Neural cell (in vitro differentiated cells): Measurements from ENCODE around the gene CRB2. TPM values are rescaled to one million over a fixed set of nuclear protein-coding genes. Genes with fewer than 3 reads are reported as not detected.

Experiments
- H2AFZ ChIP-seq: fragments of 200-600, 300-800 bp; sonication (generic), shearing (Covaris generic); 2 replicates; pipeline ENCODE4 v1.6.0; 2014; ENCODE audit warnings: low read depth, mild to moderate bottlenecking, antibody characterized with exemption, low read length, moderate library complexity
- H3F3A ChIP-seq: fragments of 200-600 bp; shearing (Covaris generic); 2 replicates; pipeline ENCODE4 v1.6.1; 2016; ENCODE audit warnings: mild to moderate bottlenecking, moderate library complexity, mixed read lengths, antibody characterized with exemption, low read length; ENCODE audit not compliant: insufficient read depth, poor library complexity, severe bottlenecking
- H3K27ac ChIP-seq: fragments of 200-600, 300-800 bp; sonication (generic), shearing (Covaris generic); 2 replicates; pipeline ENCODE4 v1.5.1; 2014; ENCODE audit warnings: mild to moderate bottlenecking, low read length, moderate library complexity
- H3K27me3 ChIP-seq: fragments of 300-800, 200-600 bp; sonication (generic), shearing (Covaris generic); 2 replicates; pipeline ENCODE4 v1.6.0; 2014; ENCODE audit warnings: mild to moderate bottlenecking, low read depth, low read length, moderate library complexity; ENCODE audit not compliant: insufficient read depth
- H3K36me3 ChIP-seq: fragments of 300-800, 200-600 bp; sonication (generic), shearing (Covaris generic); 2 replicates; pipeline ENCODE4 v1.5.1; 2014; ENCODE audit warnings: mild to moderate bottlenecking, antibody characterized with exemption, low read length, moderate library complexity; ENCODE audit not compliant: insufficient read depth
- H3K4me2 ChIP-seq: fragments of 300-800, 200-600 bp; sonication (generic), shearing (Covaris generic); 2 replicates; pipeline ENCODE4 v1.6.0; 2014; ENCODE audit warnings: mild to moderate bottlenecking, low read length
- H3K4me3 ChIP-seq: fragments of 300-800, 200-600 bp; sonication (generic), shearing (Covaris generic); 2 replicates; pipeline ENCODE4 v1.5.1; 2014; ENCODE audit warnings: mild to moderate bottlenecking, low read length, moderate library complexity
- H3K79me2 ChIP-seq: fragments of 200-600 bp; shearing (Covaris generic); replicated peaks from 2 replicates; pipeline ENCODE4 v1.6.0; 2014; ENCODE audit warnings: mild to moderate bottlenecking, low read length, moderate library complexity; ENCODE audit not compliant: insufficient read depth
- H3K9ac ChIP-seq: fragments of 300-800, 200-600 bp; sonication (generic), shearing (Covaris generic); 2 replicates; pipeline ENCODE4 v1.6.1; 2016; ENCODE audit warnings: mild to moderate bottlenecking, low read length, mixed read lengths
- H3K9me2 ChIP-seq: fragments of 200-600 bp; shearing (Covaris generic); 2 replicates; pipeline ENCODE4 v1.6.1; 2016; ENCODE audit warnings: mild to moderate bottlenecking, low read length, mixed read lengths; ENCODE audit not compliant: insufficient read depth
- H3K9me3 ChIP-seq: fragments of 200-600, 300-800 bp; sonication (generic), shearing (Covaris generic); 2 replicates; pipeline ENCODE4 v1.6.1; 2016; ENCODE audit warnings: mild to moderate bottlenecking, mixed run types, low read length, moderate library complexity, mixed read lengths
- H4K20me1 ChIP-seq: fragments of 200-600 bp; shearing (Covaris generic); 2 replicates; pipeline ENCODE4 v1.6.1; 2016; ENCODE audit warnings: mild to moderate bottlenecking, mixed run types; ENCODE audit not compliant: insufficient read depth
- CTCF ChIP-seq: fragments of 450-650 bp; IDR thresholded peaks from 2 replicates; pipeline ENCODE4 v1.5.1; 2014; ENCODE audit warnings: antibody characterized with exemption, mild to moderate bottlenecking, moderate library complexity; ENCODE audit not compliant: poor library complexity, severe bottlenecking
- EP300 ChIP-seq: fragments of 450-650 bp; conservative IDR thresholded peaks from 2 replicates; pipeline ENCODE4 v1.6.1; 2014; ENCODE audit warnings: antibody characterized with exemption, mild to moderate bottlenecking, moderate library complexity; ENCODE audit not compliant: poor library complexity, severe bottlenecking
- EZH2 ChIP-seq: fragments of 200-600, 300-800 bp; shearing (Covaris generic), sonication (generic); IDR thresholded peaks from 2 replicates; pipeline ENCODE4 v1.6.1; 2014; ENCODE audit warnings: antibody characterized with exemption, low read length, borderline replicate concordance, mild to moderate bottlenecking; ENCODE audit not compliant: insufficient read depth, poor library complexity, severe bottlenecking
- MXI1 ChIP-seq: fragments of 450-650 bp; conservative IDR thresholded peaks from 2 replicates; pipeline ENCODE4 v1.6.1; 2014; ENCODE audit warnings: antibody characterized with exemption, mild to moderate bottlenecking; ENCODE audit not compliant: poor library complexity, severe bottlenecking
- POLR2AphosphoS5 ChIP-seq: IDR thresholded peaks from 2 replicates; pipeline ENCODE4 v1.6.1; 2012
- RAD21 ChIP-seq: fragments of 450-650 bp; conservative IDR thresholded peaks from 2 replicates; pipeline ENCODE4 v1.6.1; 2014; ENCODE audit warnings: antibody characterized with exemption, mild to moderate bottlenecking, moderate library complexity
- REST ChIP-seq: IDR thresholded peaks from 2 replicates; pipeline ENCODE4 v1.6.1; 2012; ENCODE audit warnings: borderline replicate concordance
- SMC3 ChIP-seq: fragments of 450-650 bp; conservative IDR thresholded peaks from 2 replicates; pipeline ENCODE4 v1.6.1; 2014; ENCODE audit warnings: antibody characterized with exemption, mild to moderate bottlenecking, moderate library complexity; ENCODE audit not compliant: poor library complexity
- TAF1 ChIP-seq: IDR thresholded peaks from 2 replicates; pipeline ENCODE4 v1.6.1; 2012; ENCODE audit warnings: low read depth
- polyA plus RNA-seq: library from polyadenylated mRNA; depleted of rRNA; stranded (reverse); fragments of >200 nt; gene quantifications from 2 replicates; pipeline ENCODE4 v1.2.3, GENCODE V29; 2014

The CRB2 gene
- polyA plus RNA-seq, 1 donor from 2014 or later, result 0.32 TPM

GRCh38 chr9:123349691-123350480 lies 6.1 kb upstream of the CRB2 start:
- Histone ChIP-seq H3K27me3 (no peaks in the 10 kb centered on the region), H3K79me2 (no peaks in the 10 kb centered on the region), H3K4me3 (no peak overlapping the region), H3K27ac (no peak overlapping the region), H3K9me3 (no peaks in the 10 kb centered on the region), H3K9ac (no peak overlapping the region), H3K9me2 (no peaks in the 10 kb centered on the region), H4K20me1 (no peaks in the 10 kb centered on the region), H3K4me2 (no peak overlapping the region), H3K36me3 (no peaks in the 10 kb centered on the region), H2AFZ (no peak overlapping the region), H3F3A (no peaks in the 10 kb centered on the region)
- peak; percentile 99 for TF ChIP-seq RAD21
- peak; percentile 95 for TF ChIP-seq SMC3
- peak; percentile 98 for TF ChIP-seq CTCF
- no peak for TF ChIP-seq TAF1

- Histone ChIP-seq H3K9me2 (no peaks in the 10 kb centered on the region), H3K9me3 (no peaks in the 10 kb centered on the region), H3K9ac (no peak overlapping the region), H2AFZ (no peak overlapping the region), H3K27me3 (no peaks in the 10 kb centered on the region), H3K79me2 (no peaks in the 10 kb centered on the region), H3K4me2 (no peak overlapping the region), H3K4me3 (no peak overlapping the region), H3F3A (no peaks in the 10 kb centered on the region), H4K20me1 (no peaks in the 10 kb centered on the region), H3K36me3 (no peaks in the 10 kb centered on the region), H3K27ac (no peak overlapping the region)
- no peak for TF ChIP-seq EP300
- no peak for TF ChIP-seq SMC3
- TF ChIP-seq MXI1, result no peak
- TF ChIP-seq EZH2, result no peak
- TF ChIP-seq TAF1, result no peak
- no peak for TF ChIP-seq CTCF
- no peak for TF ChIP-seq REST
- no peak for TF ChIP-seq RAD21
- no peak for TF ChIP-seq POLR2AphosphoS5
Observed at GRCh38 chr9:123350590-123351310, 5.2 kb upstream of the CRB2 start.
